Testis (tissue), 3 donors: ENCODE data around the gene NES. TPM values are rescaled to one million over a fixed set of nuclear protein-coding genes. Genes with fewer than 3 reads are reported as not detected.

Experiments used
- DNase-seq: peaks from one replicate; pipeline ENCODE4 v3.0.0-alpha.2; 2019
- H3K27ac ChIP-seq, 2 donors: fragments of 200-600 bp; sonication (generic); one replicate each; pipeline ENCODE4 v1.5.1; 2019
- H3K27me3 ChIP-seq: fragments of 200-600 bp; sonication (generic); one replicate; pipeline ENCODE4 v1.5.1; 2019
- H3K36me3 ChIP-seq: fragments of 200-600 bp; sonication (generic); one replicate; pipeline ENCODE4 v1.5.1; 2017; ENCODE audit warnings: low read depth; ENCODE audit errors: missing control alignments
- H3K4me1 ChIP-seq: fragments of 200-600 bp; sonication (generic); one replicate; pipeline ENCODE4 v1.5.1; 2019
- H3K4me3 ChIP-seq, 2 donors: fragments of 200-600 bp; sonication (generic); one replicate each; pipeline ENCODE4 v1.5.1; 2017 to 2019
- H3K9me3 ChIP-seq: fragments of 200-600 bp; sonication (generic); one replicate; pipeline ENCODE4 v1.5.1; 2017
- CTCF ChIP-seq, 3 experiments: fragments of 450-650 bp in 2 of 3; fragments of 200-600 bp in 1 of 3; sonication (generic) in 1 of 3; IDR thresholded peaks; one replicate each; pipeline ENCODE4 v1.5.1; 2016 to 2019; ENCODE audit warnings: antibody characterized with exemption in 3 of 3, mild to moderate bottlenecking in 2 of 3, moderate library complexity in 1 of 3
- POLR2A ChIP-seq: fragments of 450-650 bp; IDR thresholded peaks from one replicate; pipeline ENCODE4 v1.6.1; 2017; ENCODE audit warnings: antibody characterized with exemption, mild to moderate bottlenecking, moderate library complexity
- WGBS, 2 donors: methylation state at CpG; one replicate each; pipeline ENCODE4 v1.1.5; 2018; 5-methylcytosine and 5-hydroxymethylcytosine counted together
- intact Hi-C: fragments of 100-400 bp; cut with DNase I; formaldehyde crosslinking; loops from one replicate; pipeline ENCODE4 v1.15.1; 2023; ENCODE audit warnings: low total_unique reads
- polyA plus RNA-seq: library from polyadenylated mRNA; stranded (reverse); fragments of 350-450 nt; fragmentation: Illumina TruSeq; extraction: RNeasy Lipid Tissue Mini Kit (QIAGEN cat#74804); gene quantifications from one replicate; pipeline ENCODE4 v1.2.3, GENCODE V29; 2014; ENCODE audit warnings: low read depth, low replicate concordance; ENCODE audit not compliant: insufficient read depth
- total RNA-seq, 2 donors: library from RNA; depleted of rRNA; stranded (reverse); fragments of >200 nt; gene quantifications; one replicate each; pipeline ENCODE4 v1.2.3, GENCODE V29; 2016

The NES gene
- total and polyA plus RNA-seq, 3 donors from 2014 or later, result 17.6 to 27.7 (median 20.7) TPM

DNA sequence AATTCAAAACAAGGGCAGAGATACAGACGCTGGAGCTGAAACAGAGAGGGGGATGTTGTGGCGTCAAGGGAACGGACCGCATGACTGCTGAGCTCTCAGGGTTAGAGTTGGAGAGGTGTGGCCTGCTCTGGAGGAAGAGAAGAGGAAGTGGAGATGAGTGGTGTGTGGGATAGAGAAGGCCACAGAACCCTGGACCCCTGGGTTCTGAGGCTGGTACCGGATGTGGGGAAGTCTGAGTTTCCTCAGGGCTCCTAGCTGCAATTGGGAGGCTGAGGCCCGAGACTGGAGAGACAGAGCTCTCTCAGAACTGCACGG, 33.5 kb downstream of the NES start:
- intact Hi-C loops, result no loop called here
- WGBS, 2 donors, result 66 to 85% methylated on average over 7 of the region's 7 CpGs
- peaks cover 9% of the 10 kb centered on the region for H3K4me1 ChIP-seq
- no peak for DNase-seq
- no peaks in the 10 kb centered on the region for H3K27me3 ChIP-seq
- H3K27ac ChIP-seq, result no peak overlapping the region
- no peaks in the 10 kb centered on the region for H3K36me3 ChIP-seq
- TF ChIP-seq CTCF (IDR thresholded peaks at IDR 0.05), result no peak
- no peak for TF ChIP-seq POLR2A
- no peak overlapping the region for H3K4me3 ChIP-seq
- H3K9me3 ChIP-seq, result no peaks in the 10 kb centered on the region

DNA sequence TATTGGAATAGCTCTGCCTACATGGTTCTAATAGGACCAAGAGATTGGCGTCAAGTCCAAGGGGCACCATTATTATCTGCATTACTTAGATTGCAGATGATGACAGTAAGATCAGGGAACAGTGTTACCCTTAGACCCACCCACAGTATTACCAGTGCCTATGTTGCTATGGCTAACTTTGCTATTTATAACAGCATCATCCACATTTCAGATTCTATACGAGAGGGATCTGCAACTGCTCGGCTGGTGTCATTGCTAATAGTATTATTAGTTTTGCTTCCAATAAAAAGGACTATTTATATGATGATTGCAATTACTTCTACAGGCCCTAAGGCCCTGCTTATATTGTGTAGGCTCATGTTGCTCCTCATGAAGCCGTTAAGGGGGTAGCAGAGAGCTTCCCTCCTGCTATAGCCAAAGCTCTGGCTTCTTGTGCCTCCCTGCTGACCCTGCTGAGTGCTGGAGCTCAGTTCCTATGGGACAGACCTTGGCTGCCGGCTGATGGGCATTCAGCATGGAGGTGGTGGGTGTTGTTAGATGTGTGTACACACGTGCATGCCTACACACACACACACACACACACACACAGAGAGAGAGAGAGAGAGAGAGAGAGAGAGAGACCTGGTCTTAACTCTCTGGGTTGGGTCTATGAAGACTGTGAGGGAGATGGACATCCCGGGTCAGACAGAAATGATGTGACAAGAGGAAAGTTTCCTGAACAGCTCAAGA, 34.0 kb downstream of the NES start:
- no peaks in the 10 kb centered on the region for H3K36me3 ChIP-seq
- H3K9me3 ChIP-seq, result no peaks in the 10 kb centered on the region
- H3K4me3 ChIP-seq, result no peak overlapping the region
- peaks cover 11% of the 10 kb centered on the region for H3K4me1 ChIP-seq
- H3K27me3 ChIP-seq, result no peaks in the 10 kb centered on the region
- no peak overlapping the region for H3K27ac ChIP-seq
- intact Hi-C loops, result no loop called here
- 76 to 77% methylated on average over 6 of the region's 7 CpGs for WGBS, 2 donors
- TF ChIP-seq POLR2A (no peak), CTCF (IDR thresholded peaks at IDR 0.05) (no peak)
- DNase-seq, result no peak

- H3K9me3 ChIP-seq, result no peaks in the 10 kb centered on the region
- TF ChIP-seq POLR2A (no peak), CTCF (IDR thresholded peaks at IDR 0.05) (no peak)
- DNase-seq, result no peak
- peaks cover 15% of the 10 kb centered on the region for H3K4me1 ChIP-seq
- intact Hi-C loops, result no loop called here
- peak overlapping the region; percentile 32 to 60 for H3K4me3 ChIP-seq
- no peaks in the 10 kb centered on the region for H3K27me3 ChIP-seq
- WGBS, 2 donors, result 22 to 33% methylated on average over 7 to 27 of the region's 40 CpGs
- no peaks in the 10 kb centered on the region for H3K36me3 ChIP-seq
- H3K27ac ChIP-seq, result no peak overlapping the region
Observed at GRCh38 chr1:156642265-156643048, 34.8 kb downstream of the NES start.

DNA sequence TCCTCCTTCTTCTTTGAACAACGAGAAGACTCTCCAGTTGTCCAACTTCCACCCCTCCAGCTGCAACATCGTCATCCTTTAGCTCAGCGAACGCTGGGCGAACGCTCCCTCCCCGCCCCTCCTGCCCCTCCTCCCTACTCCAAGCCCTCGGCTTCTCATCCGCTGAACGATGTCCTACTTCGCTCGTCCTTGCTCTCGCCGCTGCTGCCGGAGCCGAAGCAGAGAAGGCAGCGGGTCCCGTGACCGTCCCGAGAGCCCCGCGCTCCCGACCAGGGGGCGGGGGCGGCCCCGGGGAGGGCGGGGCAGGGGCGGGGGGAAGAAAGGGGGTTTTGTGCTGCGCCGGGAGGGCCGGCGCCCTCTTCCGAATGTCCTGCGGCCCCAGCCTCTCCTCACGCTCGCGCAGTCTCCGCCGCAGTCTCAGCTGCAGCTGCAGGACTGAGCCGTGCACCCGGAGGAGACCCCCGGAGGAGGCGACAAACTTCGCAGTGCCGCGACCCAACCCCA, 35.4 kb downstream of the NES start, which contains the start of gene BCAN:
BCAN (plus strand) TSS at position 357 of the 504 bp plus-strand sequence. CDS start 3,938 bp downstream, outside the sequence.
- peaks cover 15% of the 10 kb centered on the region for H3K4me1 ChIP-seq
- H3K27ac ChIP-seq, result no peak within 1 kb of the TSS
- peak within 1 kb of the TSS; percentile 32 to 60 for H3K4me3 ChIP-seq
- TF ChIP-seq CTCF (IDR thresholded peaks at IDR 0.05) (no peak), POLR2A (no peak)
- H3K36me3 ChIP-seq, result no peaks in the 10 kb centered on the region
- no peaks in the 10 kb centered on the region for H3K9me3 ChIP-seq
- DNase-seq, result peak; percentile 54
- 1% methylated on average over 21 to 27 of the region's 46 CpGs for WGBS, 2 donors
- intact Hi-C loops, result no loop called here
- no peaks in the 10 kb centered on the region for H3K27me3 ChIP-seq
